Measurements from ENCODE around the gene CUX1. TPM values are rescaled to one million over a fixed set of nuclear protein-coding genes. Genes with fewer than 3 reads are reported as not detected.

The CUX1 gene
- total RNA-seq, 1 donor from 2014 or later = 118 TPM

- H3K4me3 Mint-ChIP-seq (ENCODE audit: unreplicated experiment) = no peak overlapping the region
- peaks cover 1% of the 10 kb centered on the region for H3K36me3 Mint-ChIP-seq (ENCODE audit: low read depth)
- DNase-seq (ENCODE audit: low spot score) = peak; percentile 15
- no peak for TF ChIP-seq CTCF (IDR thresholded peaks at IDR 0.05)
- H3K4me1 Mint-ChIP-seq (ENCODE audit: low read depth) = peaks cover 40% of the 10 kb centered on the region
- peaks cover 4% of the 10 kb centered on the region for H3K9me3 Mint-ChIP-seq (ENCODE audit: low read depth)
- no peak overlapping the region for H3K27ac Mint-ChIP-seq (ENCODE audit: unreplicated experiment)
- no peaks in the 10 kb centered on the region for H3K27me3 Mint-ChIP-seq (ENCODE audit: low read depth)
Observed at GRCh38 chr7:101854084-101854865, 36.8 kb downstream of the CUX1 start.

- Mint-ChIP-seq H3K27me3 (ENCODE audit: low read depth) (no peaks in the 10 kb centered on the region), H3K4me1 (ENCODE audit: low read depth) (peaks cover 42% of the 10 kb centered on the region), H3K27ac (ENCODE audit: unreplicated experiment) (peak overlapping the region; percentile 94), H3K36me3 (ENCODE audit: low read depth) (no peaks in the 10 kb centered on the region), H3K9me3 (ENCODE audit: low read depth) (no peaks in the 10 kb centered on the region), H3K4me3 (ENCODE audit: unreplicated experiment) (peak overlapping the region; percentile 69)
- DNase-seq (ENCODE audit: low spot score) = no peak
- TF ChIP-seq CTCF (IDR thresholded peaks at IDR 0.05) = peak; percentile 64
Observed at GRCh38 chr7:101856473-101857357, 39.3 kb downstream of the CUX1 start.

- Mint-ChIP-seq H3K27ac (ENCODE audit: unreplicated experiment) (peak overlapping the region; percentile 41), H3K27me3 (ENCODE audit: low read depth) (no peaks in the 10 kb centered on the region), H3K36me3 (ENCODE audit: low read depth) (no peaks in the 10 kb centered on the region), H3K4me1 (ENCODE audit: low read depth) (peaks cover 46% of the 10 kb centered on the region), H3K9me3 (ENCODE audit: low read depth) (no peaks in the 10 kb centered on the region), H3K4me3 (ENCODE audit: unreplicated experiment) (no peak overlapping the region)
- no peak for DNase-seq (ENCODE audit: low spot score)
- TF ChIP-seq CTCF (IDR thresholded peaks at IDR 0.05) = no peak
Observed at GRCh38 chr7:101857358-101857811, 40.0 kb downstream of the CUX1 start.

- no peak for DNase-seq (ENCODE audit: low spot score)
- no peak overlapping the region for H3K27ac Mint-ChIP-seq (ENCODE audit: unreplicated experiment)
- no peak for TF ChIP-seq CTCF (IDR thresholded peaks at IDR 0.05)
- no peak overlapping the region for H3K4me3 Mint-ChIP-seq (ENCODE audit: unreplicated experiment)
- no peaks in the 10 kb centered on the region for H3K36me3 Mint-ChIP-seq (ENCODE audit: low read depth)
- no peaks in the 10 kb centered on the region for H3K9me3 Mint-ChIP-seq (ENCODE audit: low read depth)
- H3K4me1 Mint-ChIP-seq (ENCODE audit: low read depth) = peaks cover 54% of the 10 kb centered on the region
- H3K27me3 Mint-ChIP-seq (ENCODE audit: low read depth) = no peaks in the 10 kb centered on the region
Observed at GRCh38 chr7:101858437-101859385, 41.3 kb downstream of the CUX1 start.
